Activated naive CD4-positive, alpha-beta T cell treated with anti-CD3 and anti-CD28 coated beads, Interleukin-2, amount 50 U/mL, for 72 hours (primary cell): ENCODE measurements around the gene CEP131. TPM values are rescaled to one million over a fixed set of nuclear protein-coding genes. Genes with fewer than 3 reads are reported as not detected.

Experiments used
- ATAC-seq, 2 donors: fragments of 150-1000 bp; cut with Tn5 transposase; 2 replicates each; pipeline ENCODE4 v1.10.0; 2021; ENCODE audit warnings: mild to moderate bottlenecking in 2 of 2, moderate library complexity in 2 of 2
- DNase-seq, 2 donors: peaks; one replicate each; pipeline ENCODE4 v3.0.0; 2021 to 2022; ENCODE audit warnings: low spot score in 2 of 2
- H3K27ac Mint-ChIP-seq, 2 donors: one replicate each; pipeline ENCODE4 v1.8.0; 2022; ENCODE audit warnings: mild to moderate bottlenecking in 2 of 2, mixed read lengths in 2 of 2
- H3K36me3 Mint-ChIP-seq, 2 donors: one replicate each; pipeline ENCODE4 v1.8.0; 2022; ENCODE audit warnings: mixed read lengths in 2 of 2
- H3K9me3 Mint-ChIP-seq, 2 donors: one replicate each; pipeline ENCODE4 v1.8.0; 2022; ENCODE audit warnings: mixed read lengths in 2 of 2
- total RNA-seq, 2 donors: library from RNA; stranded (reverse); gene quantifications; one replicate each; pipeline ENCODE4 v1.2.3, GENCODE V29; 2022

Gene CEP131
- total RNA-seq, result 10 to 100 TPM; 10.0 to 14.6 TPM

GRCh38 chr17:81222906-81223761 lies at the start of gene CEP131:
TSS of gene CEP131 (minus strand) at chr17:81222965. CDS start at chr17:81220056, 2,909 bp downstream.
- DNase-seq (peak; percentile 99), ATAC-seq (peak; percentile 96 to 97)
- H3K9me3 Mint-ChIP-seq, result peaks cover 0 to 5% of the 10 kb centered on the region in 2 donors
- peak within 1 kb of the TSS in 1 of 2 donors; percentile 12 for H3K27ac Mint-ChIP-seq
- H3K36me3 Mint-ChIP-seq, result no peaks in the 10 kb centered on the region

GRCh38 chr17:81271226-81271625 lies 48.5 kb upstream of the CEP131 start:
- no peaks in the 10 kb centered on the region for H3K9me3 Mint-ChIP-seq
- DNase-seq (no peak), ATAC-seq (no peak)
- no peak overlapping the region for H3K27ac Mint-ChIP-seq
- H3K36me3 Mint-ChIP-seq, result peaks cover 4% of the 10 kb centered on the region in 2 donors

GRCh38 chr17:81270279-81270678 lies 47.5 kb upstream of the CEP131 start:
- no peak overlapping the region for H3K27ac Mint-ChIP-seq
- no peaks in the 10 kb centered on the region for H3K9me3 Mint-ChIP-seq
- ATAC-seq, result no peak
- no peak for DNase-seq
- H3K36me3 Mint-ChIP-seq, result no peaks in the 10 kb centered on the region

GRCh38 chr17:81267390-81268067 lies 44.8 kb upstream of the CEP131 start:
- ATAC-seq, result no peak
- DNase-seq, result no peak
- Mint-ChIP-seq H3K36me3 (no peaks in the 10 kb centered on the region), H3K9me3 (no peaks in the 10 kb centered on the region), H3K27ac (no peak overlapping the region)

GRCh38 chr17:81265576-81265975 lies 42.8 kb upstream of the CEP131 start:
- ATAC-seq (no peak), DNase-seq (no peak)
- Mint-ChIP-seq H3K27ac (peak overlapping the region in 1 of 2 donors; percentile 36), H3K9me3 (no peaks in the 10 kb centered on the region), H3K36me3 (no peaks in the 10 kb centered on the region)

GRCh38 chr17:81264640-81265039 lies 41.9 kb upstream of the CEP131 start:
- H3K27ac Mint-ChIP-seq, result no peak overlapping the region
- no peak for ATAC-seq
- no peaks in the 10 kb centered on the region for H3K9me3 Mint-ChIP-seq
- H3K36me3 Mint-ChIP-seq, result no peaks in the 10 kb centered on the region
- DNase-seq, result no peak

- Mint-ChIP-seq H3K27ac (no peak overlapping the region), H3K36me3 (no peaks in the 10 kb centered on the region), H3K9me3 (no peaks in the 10 kb centered on the region)
- ATAC-seq, result no peak
- no peak for DNase-seq
Measured at GRCh38 chr17:81263371-81264181, 40.8 kb upstream of the CEP131 start.

- ATAC-seq, result no peak
- no peak for DNase-seq
- H3K27ac Mint-ChIP-seq, result no peak overlapping the region
- H3K9me3 Mint-ChIP-seq, result no peaks in the 10 kb centered on the region
- H3K36me3 Mint-ChIP-seq, result no peaks in the 10 kb centered on the region
Measured at GRCh38 chr17:81261582-81262336, 39.0 kb upstream of the CEP131 start.

- Mint-ChIP-seq H3K9me3 (no peaks in the 10 kb centered on the region), H3K36me3 (no peaks in the 10 kb centered on the region), H3K27ac (no peak overlapping the region)
- ATAC-seq, result no peak
- no peak for DNase-seq
Measured at GRCh38 chr17:81261096-81261495, 38.3 kb upstream of the CEP131 start.

- H3K9me3 Mint-ChIP-seq, result no peaks in the 10 kb centered on the region
- no peak overlapping the region for H3K27ac Mint-ChIP-seq
- no peak for DNase-seq
- H3K36me3 Mint-ChIP-seq, result no peaks in the 10 kb centered on the region
- no peak for ATAC-seq
Measured at GRCh38 chr17:81260641-81261040, 37.9 kb upstream of the CEP131 start.

GRCh38 chr17:81260171-81260570 lies 37.4 kb upstream of the CEP131 start:
- no peak for DNase-seq
- H3K36me3 Mint-ChIP-seq, result no peaks in the 10 kb centered on the region

GRCh38 chr17:81259058-81259605 lies 36.4 kb upstream of the CEP131 start:
- DNase-seq, result no peak
- Mint-ChIP-seq H3K27ac (no peak overlapping the region), H3K36me3 (no peaks in the 10 kb centered on the region), H3K9me3 (no peaks in the 10 kb centered on the region)
- ATAC-seq, result no peak

More at GRCh38 chr17:81260171-81260570, 37.4 kb upstream of the CEP131 start:
- Mint-ChIP-seq H3K27ac (no peak overlapping the region), H3K9me3 (no peaks in the 10 kb centered on the region)
- no peak for ATAC-seq

GRCh38 chr17:81258292-81258691 lies 35.5 kb upstream of the CEP131 start:
- DNase-seq (no peak), ATAC-seq (no peak)
- no peaks in the 10 kb centered on the region for H3K9me3 Mint-ChIP-seq
- no peaks in the 10 kb centered on the region for H3K36me3 Mint-ChIP-seq
- H3K27ac Mint-ChIP-seq, result no peak overlapping the region

GRCh38 chr17:81257533-81257932 lies 34.8 kb upstream of the CEP131 start:
- no peak for ATAC-seq
- DNase-seq, result no peak
- Mint-ChIP-seq H3K9me3 (no peaks in the 10 kb centered on the region), H3K36me3 (peaks cover 0 to 1% of the 10 kb centered on the region in 2 donors), H3K27ac (peak overlapping the region; percentile 29 to 59)

GRCh38 chr17:81256616-81257015 lies 33.9 kb upstream of the CEP131 start:
- Mint-ChIP-seq H3K9me3 (no peaks in the 10 kb centered on the region), H3K36me3 (peaks cover 0 to 4% of the 10 kb centered on the region in 2 donors), H3K27ac (no peak overlapping the region)
- no peak for DNase-seq
- peak in 1 of 2 donors; percentile 56 for ATAC-seq
